Measurements from ENCODE around the gene WDR93.
"Not testable (repeated sequence)": the region's sequence is repeated elsewhere in the genome, so short reads cannot be mapped to it uniquely, and the experiment has no call there.

WDR93 gene

DNA sequence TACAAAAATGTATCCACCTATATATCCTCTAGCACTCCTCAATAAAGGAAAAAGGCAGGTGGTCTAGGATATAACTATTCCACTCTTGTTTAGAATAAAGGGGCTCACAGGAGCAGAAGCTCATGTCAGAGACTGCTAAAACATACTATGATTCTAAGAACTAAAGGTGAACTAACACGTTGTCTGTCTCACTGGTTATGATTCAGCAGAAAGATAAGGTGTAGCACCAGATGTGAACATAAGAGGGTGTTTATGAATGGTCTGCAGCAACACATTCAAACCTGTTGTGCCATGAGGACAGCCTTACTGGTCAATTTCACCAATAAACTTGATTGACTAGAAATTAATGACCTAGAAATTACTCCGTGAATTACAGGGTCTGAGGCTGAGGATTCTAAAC, 4.6 kb upstream of the WDR93 start:
- DNase-seq (ENCODE audit: low spot score), result no peak

DNA sequence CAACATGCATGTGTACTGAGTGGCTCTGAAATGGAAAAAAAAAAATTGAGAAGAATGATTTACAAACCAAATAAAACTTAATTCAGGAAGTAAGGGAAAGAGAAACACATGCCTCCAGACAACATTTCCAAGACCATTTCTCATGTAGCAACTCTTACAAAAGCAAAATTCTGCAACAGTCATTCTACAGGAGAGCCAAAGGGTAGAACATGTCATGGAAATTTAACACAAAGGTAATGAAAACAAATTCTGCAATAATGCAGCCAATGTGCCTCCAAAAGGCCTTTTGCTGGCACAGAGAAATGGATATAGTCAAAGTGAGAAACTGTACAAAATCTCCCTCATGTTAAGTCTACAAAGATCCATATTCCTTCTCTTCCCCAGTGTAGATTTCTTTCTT, 4.1 kb upstream of the WDR93 start:
- no peak for DNase-seq (ENCODE audit: low spot score)

DNA sequence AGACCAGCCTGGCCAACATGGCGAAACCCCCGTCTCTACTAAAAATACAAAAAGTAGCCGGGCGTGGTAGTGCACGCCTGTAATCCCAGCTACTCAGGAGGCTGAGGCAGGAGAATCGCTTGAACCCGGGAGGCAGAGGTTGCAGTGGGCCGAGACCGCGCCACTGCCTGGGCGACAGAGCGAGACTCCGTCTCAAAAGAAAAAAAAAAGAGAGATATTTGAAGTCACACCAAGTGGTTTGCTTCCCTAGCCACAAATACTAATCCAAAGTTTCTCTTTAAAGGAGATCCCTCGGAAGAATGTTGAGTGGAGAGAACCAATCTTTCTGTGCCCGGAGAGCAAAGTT, 708 bp upstream of the WDR93 start:
- not testable (repeated sequence) for DNase-seq (ENCODE audit: low spot score)

DNA sequence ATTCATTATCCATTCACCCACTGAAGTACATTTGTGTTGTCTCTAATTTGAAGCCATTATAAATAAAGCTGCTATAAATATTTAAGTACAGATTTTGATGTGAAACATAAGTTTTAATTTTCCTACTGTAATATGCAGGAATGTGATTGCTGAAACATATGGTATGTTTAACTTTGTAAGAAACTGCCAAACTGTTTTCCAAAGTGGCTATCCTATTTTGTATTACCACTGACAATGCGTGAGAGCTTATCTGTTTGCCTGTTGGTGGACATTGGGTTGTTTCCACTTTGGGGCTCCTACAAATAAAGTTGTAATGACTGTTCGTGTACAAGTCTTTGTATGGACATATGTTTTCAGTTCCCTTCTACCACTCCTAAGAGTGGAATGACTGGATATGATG, 2.5 kb downstream of the WDR93 start:
- no peak for DNase-seq (ENCODE audit: low spot score)

DNA sequence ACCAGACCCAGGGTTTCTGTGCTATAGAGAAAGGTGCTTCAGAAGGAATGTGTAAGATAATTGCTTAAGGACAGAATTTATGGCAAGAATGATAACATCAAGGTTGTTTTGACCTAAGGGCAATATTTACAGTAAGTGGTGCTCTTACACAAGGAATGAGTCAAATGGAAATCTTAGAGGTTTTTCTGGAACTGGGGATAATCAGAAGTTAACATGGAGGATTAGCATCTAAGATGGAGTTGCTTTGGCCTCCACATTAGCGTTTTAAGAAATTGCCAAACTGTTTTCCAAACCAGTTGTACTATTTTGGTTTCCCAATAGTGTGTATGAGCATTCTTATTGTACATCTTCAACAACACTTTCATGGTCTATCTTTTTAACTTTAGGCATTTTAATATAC, 3.1 kb downstream of the WDR93 start:
- no peak for DNase-seq (ENCODE audit: low spot score)

DNA sequence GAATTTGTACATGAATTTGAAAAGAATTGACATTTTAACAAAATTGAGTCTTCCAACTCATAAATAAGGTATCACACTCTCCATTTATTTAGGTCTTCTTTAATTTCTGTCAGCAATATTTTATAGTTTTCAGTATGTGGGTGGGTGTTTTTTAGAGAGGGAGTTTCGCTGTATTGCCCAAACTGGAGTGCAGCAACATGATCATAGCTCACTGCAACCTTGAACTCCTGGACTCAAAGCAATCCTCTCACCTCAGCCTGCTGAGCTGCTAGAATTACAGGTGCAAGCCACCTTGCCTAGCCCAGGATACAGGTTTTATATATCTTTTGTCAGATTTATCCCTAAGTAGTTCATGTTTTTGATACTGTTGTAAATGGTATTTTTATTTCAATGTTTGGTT, 4.6 kb downstream of the WDR93 start:
- no peak for DNase-seq (ENCODE audit: low spot score)

DNA sequence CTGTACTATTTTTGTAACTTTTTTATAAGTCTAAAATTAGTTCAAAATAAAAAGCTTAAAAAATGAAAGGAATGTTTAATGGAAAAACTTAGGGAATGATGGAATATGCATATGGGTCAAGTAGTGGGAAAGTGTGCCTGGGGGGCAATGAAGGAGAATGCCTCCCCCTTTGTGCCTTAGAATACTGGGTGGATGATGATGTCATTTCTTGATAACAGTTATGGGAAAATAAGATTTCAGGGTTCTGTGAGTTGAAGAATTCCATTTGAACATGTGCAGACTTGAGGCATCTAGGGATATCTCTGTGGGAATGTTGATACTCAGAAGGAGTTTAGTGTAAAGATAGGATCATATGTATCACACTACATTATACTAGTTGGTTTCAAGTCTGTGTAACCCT, 13.8 kb downstream of the WDR93 start:
- no peak for DNase-seq (ENCODE audit: low spot score)

DNA sequence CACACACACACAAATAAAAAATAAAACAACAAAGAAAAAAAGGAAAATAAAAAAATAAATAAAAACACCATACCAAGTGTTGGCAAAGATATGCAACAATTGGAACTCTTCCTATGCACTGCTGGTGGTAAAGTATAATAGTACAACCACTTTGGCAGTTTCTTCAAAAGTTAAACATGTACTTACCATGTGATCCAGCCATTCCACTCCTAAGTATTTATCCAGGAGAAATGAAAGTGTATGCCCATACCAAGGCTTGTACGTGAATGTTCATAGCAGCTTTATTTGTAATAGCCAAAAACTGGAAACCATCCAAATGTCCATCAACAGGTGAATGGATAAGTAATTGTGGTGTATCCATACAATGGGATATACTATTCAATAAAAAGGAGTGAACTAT, 17.0 kb downstream of the WDR93 start:
- no peak for DNase-seq (ENCODE audit: low spot score)

DNA sequence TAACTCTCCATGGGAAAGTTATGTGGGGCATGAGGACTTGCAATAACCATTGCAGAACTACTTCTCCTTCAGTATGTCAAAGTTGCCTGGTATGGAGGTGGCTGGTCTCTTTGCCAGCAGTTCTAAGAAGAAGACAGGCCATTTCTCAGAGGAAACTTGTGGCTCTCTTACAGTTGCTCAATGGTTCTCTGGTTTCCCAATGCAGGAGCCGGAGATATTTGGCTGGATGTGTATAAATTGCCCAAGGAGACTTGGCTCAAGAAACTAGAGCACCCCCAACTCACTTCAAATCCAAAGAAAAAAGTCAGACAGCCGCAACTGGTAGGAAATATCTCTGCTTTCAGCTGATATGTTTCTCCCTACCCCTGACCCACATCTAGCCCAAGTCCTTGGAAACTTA, 24.2 kb downstream of the WDR93 start:
- no peak for DNase-seq (ENCODE audit: low spot score)

DNA sequence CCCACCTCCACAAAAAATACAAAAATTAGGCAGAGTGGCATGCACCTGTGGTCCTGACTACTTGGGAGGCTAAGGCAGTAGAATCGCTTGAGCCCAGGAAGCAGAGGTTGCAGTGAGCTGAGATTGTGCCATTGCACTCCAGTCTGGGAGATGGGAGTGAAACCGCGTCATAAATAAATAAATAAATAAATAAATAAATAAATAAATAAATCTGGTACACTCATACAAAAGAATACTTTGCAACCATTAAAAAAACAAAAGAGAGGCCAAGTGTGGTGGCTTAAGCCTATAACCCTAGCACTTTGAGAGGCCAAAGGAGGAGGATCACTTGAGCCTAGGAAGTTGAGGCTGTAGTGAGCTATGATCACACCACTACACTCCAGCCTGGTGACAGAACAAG, 32.4 kb downstream of the WDR93 start:
- no peak for DNase-seq (ENCODE audit: low spot score)

DNA sequence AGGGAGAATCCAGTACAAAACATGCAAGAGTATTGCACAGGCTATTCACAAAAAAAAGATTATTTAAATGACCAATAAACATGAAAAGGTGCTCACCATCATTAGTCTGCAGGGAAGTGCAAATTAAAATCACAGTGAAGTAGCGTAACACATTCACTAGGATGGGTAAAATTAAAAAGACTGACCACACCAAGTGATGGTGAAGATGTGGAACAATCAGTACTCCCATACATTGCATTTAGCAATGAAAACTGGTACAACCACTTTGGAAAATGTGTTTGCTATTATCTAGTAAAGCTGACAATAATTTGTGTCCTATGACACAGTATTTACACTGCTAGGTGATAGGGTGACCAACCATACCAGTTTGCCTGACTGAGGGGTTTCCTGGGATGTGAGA, 34.0 kb downstream of the WDR93 start:
- DNase-seq (ENCODE audit: low spot score), result no peak

DNA sequence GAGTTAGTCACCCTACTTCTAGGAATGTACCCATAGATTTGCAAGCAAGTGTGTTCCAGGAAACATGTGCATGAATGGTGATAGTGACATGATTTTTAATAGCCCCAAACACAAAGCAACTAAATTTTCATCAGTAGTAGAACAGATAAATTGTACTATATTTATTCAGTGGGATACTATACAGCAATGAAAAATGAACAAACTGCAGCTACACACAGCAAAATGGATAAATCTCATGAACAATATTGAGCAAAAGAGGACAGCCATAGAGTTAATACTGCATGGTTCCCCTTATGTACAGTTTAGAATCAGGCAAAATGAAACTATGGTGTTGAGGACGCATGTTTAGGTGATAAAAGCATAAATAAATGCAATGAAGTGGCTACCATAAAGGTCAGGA, 34.5 kb downstream of the WDR93 start:
- DNase-seq (ENCODE audit: low spot score), result no peak

DNA sequence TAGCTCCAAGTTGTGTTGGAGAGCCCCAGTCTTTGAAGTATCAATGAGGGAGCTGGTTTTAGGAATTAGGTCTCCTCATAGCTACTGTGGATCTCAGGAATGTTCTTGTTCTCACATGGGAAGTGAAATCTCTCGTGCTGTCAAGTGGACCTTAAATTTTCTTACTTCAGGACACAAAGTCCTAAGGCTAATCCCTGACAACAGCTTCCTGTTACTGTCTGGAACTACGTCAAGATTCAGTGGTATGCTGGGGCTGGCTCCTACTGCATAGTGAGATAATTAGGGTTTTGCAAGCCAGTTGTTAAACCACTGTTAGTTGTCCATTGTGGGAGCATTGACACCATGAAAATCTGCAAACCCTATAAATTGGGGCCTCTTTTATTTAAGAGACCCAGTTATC, 37.6 kb downstream of the WDR93 start:
- no peak for DNase-seq (ENCODE audit: low spot score)

DNA sequence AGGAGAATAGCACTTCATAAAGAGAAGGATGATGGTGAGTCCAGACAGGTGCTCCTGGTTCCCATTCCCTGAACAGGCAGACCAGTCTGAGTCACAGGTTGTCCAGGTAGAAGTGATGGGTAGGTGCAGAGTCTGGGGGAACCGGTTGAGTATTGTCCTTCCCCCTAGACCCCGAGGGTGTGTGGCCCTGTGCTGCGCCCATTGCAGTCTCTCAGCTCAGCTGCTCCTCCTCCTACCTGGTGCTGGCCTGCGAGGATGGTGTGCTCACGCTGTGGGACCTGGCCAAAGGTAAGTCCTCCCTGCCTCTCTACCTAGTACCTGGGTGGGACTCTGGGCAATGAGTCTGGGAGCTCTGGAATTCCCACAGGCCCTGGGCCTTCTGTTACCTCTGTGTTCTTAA, 40.7 kb downstream of the WDR93 start:
- no peak for DNase-seq (ENCODE audit: low spot score)

DNA sequence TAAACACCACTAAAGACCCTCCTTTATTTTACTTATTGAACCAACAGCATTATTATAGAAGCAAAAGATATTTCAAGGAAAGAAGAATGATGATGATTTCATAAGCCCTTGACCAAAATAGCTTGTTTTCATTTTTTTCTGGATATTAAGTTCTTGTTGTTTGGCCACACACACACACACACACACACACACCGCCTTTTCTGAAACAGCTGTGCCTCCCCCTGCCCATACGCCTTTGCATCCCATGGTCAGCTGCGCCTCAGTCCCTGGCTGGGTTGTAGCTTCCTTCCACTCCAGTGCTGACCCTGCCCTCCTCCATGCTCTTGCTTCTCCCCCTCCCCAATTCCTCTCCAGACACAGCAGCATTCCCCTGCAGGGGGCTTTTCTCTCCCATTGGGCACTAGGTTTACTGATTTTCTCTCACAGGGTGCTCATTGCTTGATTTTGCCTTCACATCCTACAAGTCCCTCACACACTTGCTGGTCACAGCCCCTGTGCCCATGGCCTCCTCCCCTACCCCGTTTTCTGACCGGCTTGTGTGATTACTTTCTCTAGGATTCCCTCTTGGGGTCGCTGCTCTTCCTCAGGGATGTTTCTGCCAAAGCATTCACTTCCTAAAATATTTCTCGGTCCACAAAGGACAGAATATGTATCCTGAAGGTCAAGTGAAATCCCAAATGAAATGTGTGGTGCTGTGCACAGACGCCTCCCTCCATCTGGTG, 42.0 kb downstream of the WDR93 start:
- no peak for DNase-seq (ENCODE audit: low spot score)

DNA sequence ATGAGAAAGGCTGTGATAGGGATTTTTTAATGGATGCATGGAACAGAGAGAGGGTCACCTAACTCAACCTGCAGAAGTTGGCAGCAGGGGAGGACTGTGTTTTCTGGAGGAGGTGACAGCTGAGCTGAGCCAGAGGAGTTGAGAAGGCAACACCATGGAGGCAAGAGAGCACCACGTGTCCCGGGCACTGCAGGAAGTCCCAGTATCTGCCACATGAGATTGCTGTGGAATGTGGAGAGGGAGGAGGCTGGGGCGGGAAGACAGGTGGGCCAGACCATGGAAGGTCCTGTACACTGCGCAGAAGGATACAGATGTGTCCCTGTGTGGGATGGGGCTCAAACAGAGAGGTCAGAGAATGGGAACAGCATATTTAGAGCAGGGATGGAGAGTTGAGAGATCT, 45.2 kb downstream of the WDR93 start:
- no peak for DNase-seq (ENCODE audit: low spot score)

DNA sequence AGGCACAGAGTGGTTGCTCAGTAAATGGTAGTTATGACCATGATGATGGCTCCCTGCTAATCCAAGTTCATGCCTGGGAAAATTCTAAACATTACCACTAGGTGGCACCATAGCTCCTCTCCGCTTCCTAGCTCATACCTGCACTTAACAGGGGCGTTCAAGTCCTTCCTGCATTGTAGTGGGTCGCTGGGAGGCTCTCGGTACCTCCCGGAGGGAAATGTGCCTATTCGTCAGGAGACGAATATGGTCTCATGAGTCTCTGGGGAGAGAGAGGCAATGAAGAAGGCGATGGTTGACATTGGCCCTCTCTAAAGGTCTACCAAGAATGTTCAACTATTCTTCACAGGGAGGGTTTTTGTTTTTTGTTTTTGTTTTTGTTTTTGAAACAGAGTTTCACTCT, 49.5 kb downstream of the WDR93 start:
- DNase-seq (ENCODE audit: low spot score), result peak; percentile 88

DNA sequence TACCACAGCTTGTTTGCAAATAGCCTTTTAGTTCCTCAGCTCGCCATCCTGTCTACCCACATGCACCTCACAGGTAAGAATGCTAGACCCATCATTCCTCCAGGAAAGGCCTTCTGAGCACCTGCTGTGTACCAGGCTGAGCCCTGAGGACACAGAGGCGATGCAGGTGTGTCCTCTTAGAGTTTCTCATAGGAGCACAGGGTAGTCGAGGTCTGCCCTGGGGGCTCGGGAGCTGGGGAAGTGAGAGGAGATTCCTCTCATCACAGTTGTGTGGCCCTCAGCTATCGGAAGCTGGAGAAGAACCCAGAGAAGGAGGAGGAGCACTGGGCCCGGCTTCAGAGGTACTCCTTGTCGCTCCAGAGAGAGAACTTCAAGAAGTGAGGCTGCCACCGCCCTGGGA, 52.4 kb downstream of the WDR93 start:
- no peak for DNase-seq (ENCODE audit: low spot score)

DNA sequence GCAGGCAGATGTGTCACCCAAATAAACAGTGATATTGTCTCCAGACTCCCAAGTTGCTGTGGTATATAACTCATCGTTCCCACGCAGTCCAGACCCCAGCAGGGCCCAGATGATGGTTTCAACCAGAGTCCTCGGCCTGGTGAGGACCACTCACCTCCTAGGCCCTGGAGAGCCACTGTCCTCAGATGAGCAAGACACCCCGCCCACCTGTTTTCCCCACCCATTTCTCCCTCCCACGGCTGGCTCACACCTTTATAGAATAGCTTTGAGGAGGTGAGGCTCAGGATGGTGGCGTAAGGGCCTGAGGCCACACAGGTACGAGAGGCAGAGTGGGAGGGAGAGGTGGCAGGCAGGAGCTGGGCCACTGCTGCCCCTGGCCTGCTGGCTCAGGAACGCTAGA, 53.0 kb downstream of the WDR93 start:
- DNase-seq (ENCODE audit: low spot score), result no peak

DNA sequence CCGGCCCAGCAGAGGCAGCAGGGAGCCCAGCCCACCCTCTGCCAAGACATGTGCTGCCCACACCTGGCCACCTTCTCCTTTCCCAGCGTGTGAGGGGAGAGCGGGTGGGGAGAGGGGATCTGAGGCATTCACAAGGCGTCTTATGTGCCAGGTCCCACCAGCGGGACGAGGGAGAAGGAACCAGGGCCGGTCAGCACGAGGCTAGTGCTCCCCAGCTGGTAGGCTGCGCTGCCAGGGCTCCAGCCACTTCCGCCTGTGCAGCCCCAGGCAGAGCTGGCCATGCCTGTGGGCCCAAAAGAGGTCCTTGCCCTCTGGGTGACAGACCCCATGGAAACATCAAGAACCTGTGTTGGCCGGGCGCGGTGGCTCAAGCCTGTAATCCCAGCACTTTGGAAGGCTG, 54.5 kb downstream of the WDR93 start:
- no peak for DNase-seq (ENCODE audit: low spot score)

DNA sequence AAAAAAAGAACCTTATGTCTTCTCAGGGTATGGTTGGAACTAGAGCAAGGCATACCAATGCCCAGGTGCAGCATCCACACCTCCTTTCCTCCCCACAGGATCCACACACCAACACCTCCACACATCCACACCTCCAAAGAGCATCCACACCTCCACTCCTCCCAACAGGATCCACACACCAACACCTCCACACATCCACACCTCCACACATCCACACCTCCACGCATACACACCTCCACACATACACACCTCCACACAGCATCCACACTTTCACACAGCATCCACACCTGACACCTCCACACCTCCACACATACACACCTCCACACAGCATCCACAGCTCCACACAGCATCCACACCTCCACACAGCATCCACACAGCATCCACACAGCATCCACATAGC, 55.2 kb downstream of the WDR93 start:
- DNase-seq (ENCODE audit: low spot score), result no peak

DNA sequence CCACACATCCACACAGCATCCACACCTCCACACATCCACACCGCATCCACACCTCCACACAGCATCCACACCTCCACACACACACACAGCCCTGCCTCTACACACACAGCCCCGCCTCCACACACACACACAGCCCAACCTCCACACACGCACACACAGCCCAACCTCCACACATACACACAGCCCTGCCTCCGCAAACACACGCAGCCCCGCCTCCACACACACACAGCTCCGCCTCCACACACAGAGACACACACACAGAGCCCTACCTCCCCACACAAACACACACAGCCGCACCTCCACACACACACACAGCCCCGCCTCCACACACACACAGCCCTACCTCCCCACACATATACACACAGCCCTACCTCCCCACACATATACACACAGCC, 55.8 kb downstream of the WDR93 start:
- DNase-seq (ENCODE audit: low spot score), result no peak

DNA sequence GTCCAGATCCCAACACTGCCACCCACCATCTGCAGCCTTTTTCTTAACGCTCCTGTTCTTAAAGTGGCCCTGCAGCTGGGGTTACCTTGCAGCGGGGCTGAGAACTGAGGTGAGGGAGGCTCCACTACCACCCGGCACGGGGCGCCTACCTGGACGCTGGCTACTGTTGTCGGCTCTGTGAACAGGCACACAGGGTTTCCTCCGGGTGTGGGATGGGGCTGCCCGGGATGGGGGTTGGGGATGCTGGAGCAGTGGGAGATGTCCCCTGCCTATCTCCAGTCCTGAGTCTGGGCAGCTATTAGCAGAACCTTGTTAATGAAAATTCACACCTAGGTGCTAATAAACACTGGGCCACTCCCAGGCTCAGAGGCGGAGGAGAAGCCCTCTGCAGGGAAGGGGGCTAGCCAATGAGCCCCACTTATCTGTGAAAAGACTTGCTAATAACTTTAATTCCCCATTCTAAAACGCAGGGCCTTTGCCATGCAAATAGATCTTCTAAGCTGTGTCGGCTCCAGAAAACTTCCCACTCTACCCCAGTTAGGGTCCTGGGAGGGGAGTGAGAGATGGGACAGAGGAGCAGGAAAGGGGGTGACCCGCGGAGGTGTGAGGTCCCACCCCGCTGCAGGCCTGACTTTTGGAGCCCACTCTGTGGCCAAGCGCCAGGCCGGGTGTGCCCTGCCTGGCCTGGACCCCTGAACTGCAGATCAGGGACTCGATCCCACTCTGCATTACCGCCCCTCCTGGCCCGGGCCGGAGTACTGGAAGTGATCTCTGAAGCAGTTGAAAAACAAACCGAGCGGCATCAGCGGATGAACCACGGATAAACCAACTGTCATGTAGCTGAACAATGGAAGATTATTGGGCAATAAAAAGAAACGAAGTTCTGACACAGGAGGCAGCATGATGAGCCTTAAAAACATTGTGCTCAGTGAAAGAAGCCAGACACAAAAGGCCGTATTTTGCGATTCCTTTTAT, 57.4 kb downstream of the WDR93 start:
- DNase-seq (ENCODE audit: low spot score), result no peak

DNA sequence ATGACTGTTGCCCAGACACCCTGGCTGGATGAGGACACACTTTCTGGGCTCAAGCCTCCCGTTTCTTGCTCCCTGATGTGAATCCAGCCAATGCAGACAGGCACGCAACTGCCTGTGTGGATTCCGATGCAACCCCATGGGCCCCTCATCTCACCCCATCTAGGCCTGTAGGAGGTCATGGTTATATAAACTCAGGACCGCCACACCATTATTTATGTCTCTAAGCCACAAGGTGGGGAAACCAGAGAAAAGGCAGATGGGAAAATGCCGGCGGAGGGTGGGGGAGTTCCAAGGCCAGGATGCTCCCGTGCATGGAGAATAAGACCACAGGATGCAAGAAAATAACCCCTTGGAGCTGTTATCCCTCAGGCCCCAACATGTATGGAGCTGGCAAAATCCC, 58.4 kb downstream of the WDR93 start:
- DNase-seq (ENCODE audit: low spot score), result no peak
